ENCODE data around the gene EXOG.

The EXOG gene

DNA sequence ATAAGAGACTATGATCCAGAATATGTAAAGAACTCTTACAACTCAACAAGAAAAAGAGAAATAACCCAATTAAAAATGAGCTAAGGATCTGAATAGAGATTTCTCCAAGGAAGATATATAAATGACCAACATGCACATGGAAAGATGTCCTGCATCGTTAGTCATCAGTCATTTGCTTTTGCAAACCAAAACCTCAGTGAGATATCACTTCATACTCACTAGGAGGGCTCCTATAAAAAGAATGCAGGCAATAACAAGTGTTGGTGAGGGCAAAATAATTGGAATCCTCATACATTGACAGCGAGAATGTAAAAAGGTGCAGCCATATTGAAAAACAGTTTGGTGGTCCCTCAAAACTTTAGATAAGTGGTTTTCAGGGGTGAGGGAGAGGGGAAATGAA, 56.9 kb downstream of the EXOG start:
- Mint-ChIP-seq H3K4me1 (no peaks in the 10 kb centered on the region), H3K4me3 (no peak overlapping the region), H3K27ac (no peak overlapping the region), H3K9me3 (no peaks in the 10 kb centered on the region), H3K36me3 (ENCODE audit: low read depth) (no peaks in the 10 kb centered on the region), H3K27me3 (peaks cover 5% of the 10 kb centered on the region)
- DNase-seq (no peak), ATAC-seq (no peak)

- Mint-ChIP-seq H3K27ac (no peak overlapping the region), H3K4me3 (no peak overlapping the region)
These were observed 58.1 kb downstream of the EXOG start for GRCh38 chr3:38554127-38554827.

GRCh38 chr3:38555149-38555840, 59.2 kb downstream of the EXOG start:
- no peak overlapping the region for H3K4me3 Mint-ChIP-seq
- H3K9me3 Mint-ChIP-seq: no peaks in the 10 kb centered on the region
- no peak overlapping the region for H3K27ac Mint-ChIP-seq
- ATAC-seq: no peak
- H3K36me3 Mint-ChIP-seq (ENCODE audit: low read depth): no peaks in the 10 kb centered on the region
- H3K27me3 Mint-ChIP-seq: peaks cover 5% of the 10 kb centered on the region
- H3K4me1 Mint-ChIP-seq: no peaks in the 10 kb centered on the region
- DNase-seq: no peak

More at GRCh38 chr3:38554127-38554827, 58.1 kb downstream of the EXOG start:
- no peaks in the 10 kb centered on the region for H3K36me3 Mint-ChIP-seq (ENCODE audit: low read depth)
- H3K4me1 Mint-ChIP-seq: no peaks in the 10 kb centered on the region
- peaks cover 5% of the 10 kb centered on the region for H3K27me3 Mint-ChIP-seq
- no peak for DNase-seq
- H3K9me3 Mint-ChIP-seq: no peaks in the 10 kb centered on the region
- no peak for ATAC-seq

- Mint-ChIP-seq H3K4me3 (no peak overlapping the region), H3K9me3 (no peaks in the 10 kb centered on the region), H3K27ac (no peak overlapping the region), H3K27me3 (peaks cover 5% of the 10 kb centered on the region), H3K36me3 (ENCODE audit: low read depth) (no peaks in the 10 kb centered on the region), H3K4me1 (no peaks in the 10 kb centered on the region)
- ATAC-seq (no peak), DNase-seq (no peak)
These were observed 59.8 kb downstream of the EXOG start for GRCh38 chr3:38555926-38556325.

DNA sequence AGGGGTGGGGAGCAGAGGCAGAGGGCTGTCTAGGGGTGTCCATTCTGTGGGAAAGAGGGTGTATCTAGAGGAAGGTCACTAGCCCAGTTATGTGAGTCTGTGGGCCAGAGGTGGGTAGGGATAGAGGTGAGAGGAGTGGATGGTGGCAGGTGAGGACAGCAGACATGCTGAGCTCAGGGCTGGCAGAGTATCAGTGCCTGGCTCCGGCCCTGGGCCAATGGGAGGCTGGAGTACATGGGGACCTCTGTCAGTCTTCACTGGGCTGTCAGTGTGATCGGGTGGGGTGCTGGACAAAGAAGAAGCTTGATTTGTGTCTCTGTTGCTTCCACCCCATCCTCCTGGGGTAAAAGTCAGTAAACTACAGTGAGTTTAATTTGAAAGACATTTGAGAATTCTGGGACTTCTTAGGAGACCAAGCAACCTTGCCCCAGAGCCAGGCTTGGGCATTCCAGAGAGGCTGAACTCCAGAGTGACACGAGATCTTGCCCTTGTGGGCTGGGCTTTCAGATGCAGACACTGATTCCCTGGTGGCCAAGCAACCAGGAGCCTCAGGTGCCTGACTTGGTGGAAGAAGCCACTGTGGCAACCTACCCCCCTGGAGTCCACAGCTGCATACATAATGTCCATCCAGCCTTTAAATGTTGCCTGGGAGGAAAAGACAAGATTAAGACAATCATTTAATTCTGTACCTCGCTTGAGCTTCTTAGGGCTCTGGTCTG, 60.7 kb downstream of the EXOG start:
- no peak for DNase-seq
- Mint-ChIP-seq H3K4me1 (no peaks in the 10 kb centered on the region), H3K4me3 (no peak overlapping the region), H3K9me3 (no peaks in the 10 kb centered on the region), H3K36me3 (ENCODE audit: low read depth) (no peaks in the 10 kb centered on the region), H3K27ac (no peak overlapping the region), H3K27me3 (peaks cover 5% of the 10 kb centered on the region)
- ATAC-seq: no peak

DNA sequence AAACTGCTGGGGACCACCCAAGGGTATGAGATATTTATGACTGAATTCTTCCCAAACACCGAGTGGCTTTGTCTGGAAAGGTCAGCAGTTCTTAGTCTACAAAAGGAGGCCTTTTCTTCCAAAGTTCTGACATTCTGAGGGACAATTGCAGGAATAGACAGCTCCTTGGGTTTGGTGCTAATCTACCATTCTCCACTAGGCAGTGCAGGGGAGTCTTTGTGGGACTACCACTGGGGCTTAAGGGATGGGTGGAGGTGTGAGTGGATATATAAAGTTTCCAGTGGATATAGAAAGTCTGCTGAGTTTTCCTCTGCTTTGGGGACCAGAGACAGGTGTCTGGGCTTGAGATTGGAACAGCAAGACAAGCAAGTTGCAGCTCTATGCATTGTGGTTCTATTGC, 62.7 kb downstream of the EXOG start:
- Mint-ChIP-seq H3K4me3 (no peak overlapping the region), H3K27me3 (peaks cover 6% of the 10 kb centered on the region), H3K9me3 (no peaks in the 10 kb centered on the region), H3K36me3 (ENCODE audit: low read depth) (no peaks in the 10 kb centered on the region), H3K4me1 (no peaks in the 10 kb centered on the region), H3K27ac (no peak overlapping the region)
- no peak for ATAC-seq
- no peak for DNase-seq

- Mint-ChIP-seq H3K27ac (no peak overlapping the region), H3K9me3 (no peaks in the 10 kb centered on the region), H3K4me1 (no peaks in the 10 kb centered on the region), H3K36me3 (ENCODE audit: low read depth) (no peaks in the 10 kb centered on the region), H3K27me3 (peaks cover 2% of the 10 kb centered on the region), H3K4me3 (no peak overlapping the region)
- DNase-seq (no peak), ATAC-seq (no peak)
These were observed 64.1 kb downstream of the EXOG start for GRCh38 chr3:38560284-38560683.

- H3K9me3 Mint-ChIP-seq: no peaks in the 10 kb centered on the region
- no peak overlapping the region for H3K27ac Mint-ChIP-seq
- DNase-seq (no peak), ATAC-seq (no peak)
- peaks cover 2% of the 10 kb centered on the region for H3K27me3 Mint-ChIP-seq
- H3K36me3 Mint-ChIP-seq (ENCODE audit: low read depth): no peaks in the 10 kb centered on the region
- H3K4me1 Mint-ChIP-seq: no peaks in the 10 kb centered on the region
- no peak overlapping the region for H3K4me3 Mint-ChIP-seq
These were observed 65.0 kb downstream of the EXOG start for GRCh38 chr3:38560996-38561717.

- no peak for ATAC-seq
- DNase-seq: no peak
- no peaks in the 10 kb centered on the region for H3K9me3 Mint-ChIP-seq
- H3K4me1 Mint-ChIP-seq: no peaks in the 10 kb centered on the region
- H3K27me3 Mint-ChIP-seq: peaks cover 2% of the 10 kb centered on the region
- no peak overlapping the region for H3K4me3 Mint-ChIP-seq
- H3K36me3 Mint-ChIP-seq (ENCODE audit: low read depth): no peaks in the 10 kb centered on the region
- no peak overlapping the region for H3K27ac Mint-ChIP-seq
These were observed 65.8 kb downstream of the EXOG start for GRCh38 chr3:38561746-38562466.

DNA sequence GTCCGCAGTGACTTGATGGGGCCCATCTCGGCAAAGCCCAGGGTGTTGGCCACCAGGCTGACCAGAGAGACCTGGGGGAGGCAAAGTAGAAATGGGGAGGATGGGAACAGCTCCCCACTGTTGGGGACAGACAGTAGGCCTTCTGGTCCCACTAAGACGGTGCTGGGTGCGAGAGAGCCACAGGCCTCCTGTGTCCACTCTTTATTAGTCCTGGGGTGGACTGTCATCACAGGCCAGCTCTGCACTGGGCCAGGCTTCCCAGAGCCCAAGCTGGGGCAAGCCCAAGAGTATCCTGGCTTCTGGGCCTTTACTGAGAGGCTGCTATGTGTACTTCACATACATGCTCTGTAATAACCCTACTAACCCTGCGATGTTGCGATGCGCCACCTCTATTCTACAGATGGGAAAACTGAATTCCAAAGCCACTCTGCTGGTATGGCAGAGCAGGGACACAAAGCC, 66.4 kb downstream of the EXOG start:
- Mint-ChIP-seq H3K27me3 (peaks cover 2% of the 10 kb centered on the region), H3K27ac (no peak overlapping the region), H3K9me3 (no peaks in the 10 kb centered on the region), H3K36me3 (ENCODE audit: low read depth) (no peaks in the 10 kb centered on the region), H3K4me1 (no peaks in the 10 kb centered on the region), H3K4me3 (no peak overlapping the region)
- DNase-seq (no peak), ATAC-seq (no peak)

GRCh38 chr3:38563070-38563885, 67.1 kb downstream of the EXOG start:
- H3K9me3 Mint-ChIP-seq: no peaks in the 10 kb centered on the region
- H3K27me3 Mint-ChIP-seq: peaks cover 2% of the 10 kb centered on the region
- DNase-seq (no peak), ATAC-seq (no peak)
- H3K4me3 Mint-ChIP-seq: no peak overlapping the region
- no peaks in the 10 kb centered on the region for H3K4me1 Mint-ChIP-seq
- H3K36me3 Mint-ChIP-seq (ENCODE audit: low read depth): no peaks in the 10 kb centered on the region
- no peak overlapping the region for H3K27ac Mint-ChIP-seq

DNA sequence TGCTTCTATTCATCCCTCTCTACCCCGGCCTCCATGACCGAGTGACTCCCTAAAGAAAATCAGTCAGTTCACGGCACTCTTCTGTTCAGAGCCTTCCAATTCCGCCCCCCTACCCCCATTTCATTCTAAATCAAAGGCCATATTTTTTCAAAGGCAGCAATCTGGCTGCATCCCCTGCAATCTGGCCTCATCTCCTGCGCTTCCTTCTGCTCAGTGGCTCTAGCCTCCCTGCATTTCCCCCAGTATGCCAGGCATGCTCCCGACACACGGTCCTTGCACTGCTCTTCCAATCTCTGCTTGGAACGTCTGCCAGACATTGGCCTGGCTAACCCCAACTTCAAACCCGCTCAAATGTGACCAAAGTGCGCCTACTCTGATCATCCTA, 67.7 kb downstream of the EXOG start:
- DNase-seq (no peak), ATAC-seq (no peak)
- H3K4me1 Mint-ChIP-seq: no peaks in the 10 kb centered on the region
- no peaks in the 10 kb centered on the region for H3K36me3 Mint-ChIP-seq (ENCODE audit: low read depth)
- H3K27ac Mint-ChIP-seq: no peak overlapping the region
- no peak overlapping the region for H3K4me3 Mint-ChIP-seq
- peaks cover 2% of the 10 kb centered on the region for H3K27me3 Mint-ChIP-seq
- H3K9me3 Mint-ChIP-seq: no peaks in the 10 kb centered on the region

DNA sequence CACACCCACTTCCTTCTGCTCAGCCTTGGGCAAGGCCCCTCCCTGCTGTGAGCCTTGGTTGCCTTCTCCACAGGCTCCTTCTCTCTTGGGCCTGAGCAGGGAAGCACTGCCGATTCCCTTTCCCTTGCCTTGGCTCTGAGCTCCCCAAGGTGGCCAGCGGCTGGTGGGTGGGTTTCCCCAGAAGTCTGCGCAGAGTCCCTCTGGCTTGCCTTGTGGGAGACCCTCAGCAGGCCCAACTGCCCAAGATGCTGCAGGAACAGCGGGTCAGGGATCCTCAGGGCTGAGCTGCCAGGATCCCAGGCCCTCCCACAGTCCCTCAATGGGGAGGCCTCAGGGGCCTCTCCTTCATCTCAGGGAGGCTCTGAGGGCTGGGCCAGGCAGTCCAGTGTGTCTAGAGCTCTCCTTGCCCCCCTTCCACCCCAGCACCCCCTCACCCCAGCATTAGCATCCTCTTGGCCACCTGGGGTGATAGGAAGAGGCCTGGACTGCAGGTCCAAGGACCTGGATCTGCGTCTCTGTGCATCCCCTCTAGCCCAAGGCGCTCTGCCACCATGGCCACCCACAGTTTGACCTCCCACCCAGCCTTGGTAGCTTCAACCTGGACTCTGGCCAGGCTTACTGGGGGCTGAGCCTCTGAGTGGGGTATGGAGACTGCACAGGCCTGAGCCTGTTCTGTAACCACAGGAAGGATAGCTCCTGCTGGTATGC, 68.6 kb downstream of the EXOG start:
- H3K4me1 Mint-ChIP-seq: no peaks in the 10 kb centered on the region
- DNase-seq (no peak), ATAC-seq (no peak)
- H3K9me3 Mint-ChIP-seq: no peaks in the 10 kb centered on the region
- H3K36me3 Mint-ChIP-seq (ENCODE audit: low read depth): no peaks in the 10 kb centered on the region
- no peak overlapping the region for H3K27ac Mint-ChIP-seq
- peaks cover 2% of the 10 kb centered on the region for H3K27me3 Mint-ChIP-seq
- no peak overlapping the region for H3K4me3 Mint-ChIP-seq

Data from activated naive CD8-positive, alpha-beta T cell treated with anti-CD3 and anti-CD28 coated beads, Interleukin-2, amount 50 U/mL, for 24 hours (primary cell).